Esophagus (tissue), 2 donors: Measurements from ENCODE around the gene AIG1. TPM values are rescaled to one million over a fixed set of nuclear protein-coding genes. Genes with fewer than 3 reads are reported as not detected.

Experiments used
- H3K27ac ChIP-seq, 2 donors: one replicate each; pipeline ENCODE4 v1.5.1; 2013; ENCODE audit warnings: low read depth in 2 of 2, mild to moderate bottlenecking in 2 of 2, inconsistent platforms in 1 of 2, low read length in 1 of 2, moderate library complexity in 1 of 2
- H3K27me3 ChIP-seq, 2 donors: one replicate each; pipeline ENCODE4 v1.6.1; 2013; ENCODE audit warnings: low read length in 2 of 2, control low read depth in 1 of 2, mild to moderate bottlenecking in 1 of 2; ENCODE audit not compliant: insufficient read depth in 2 of 2, control insufficient read depth in 1 of 2
- H3K36me3 ChIP-seq, 2 donors: one replicate each; pipeline ENCODE4 v1.6.1; 2013; ENCODE audit warnings: low read length in 1 of 2; ENCODE audit not compliant: control insufficient read depth in 2 of 2, insufficient read depth in 2 of 2
- H3K4me1 ChIP-seq, 2 donors: one replicate each; pipeline ENCODE4 v1.6.1; 2013; ENCODE audit warnings: low read length in 1 of 2; ENCODE audit not compliant: control insufficient read depth in 2 of 2, insufficient read depth in 2 of 2
- H3K4me3 ChIP-seq, 2 donors: one replicate each; pipeline ENCODE4 v1.5.1; 2013; ENCODE audit warnings: low read length in 2 of 2, mild to moderate bottlenecking in 2 of 2, low read depth in 1 of 2, moderate library complexity in 1 of 2
- H3K9me3 ChIP-seq, 2 donors: one replicate each; pipeline ENCODE4 v1.6.1; 2013; ENCODE audit warnings: mild to moderate bottlenecking in 2 of 2, low read depth in 1 of 2, low read length in 1 of 2, moderate library complexity in 1 of 2; ENCODE audit not compliant: control insufficient read depth in 2 of 2, insufficient read depth in 1 of 2
- WGBS, 2 donors: extraction: QIAGEN DNeasy Blood & Tissue Kit; methylation state at CpG; one replicate each; pipeline ENCODE4 v1.1.7; 2013; 5-methylcytosine and 5-hydroxymethylcytosine counted together
- polyA plus RNA-seq, 2 donors: library from polyadenylated mRNA; stranded (reverse); fragments of 200-250 nt; gene quantifications; one replicate each; pipeline ENCODE4 v1.2.3, GENCODE V29; 2013
- donor health status: healthy with polysubstance abuse.
- donor health status: Bipolar disorder and iron deficiency.

AIG1 gene
- polyA plus RNA-seq, 2 donors, result 28.5 to 44.6 TPM

- Histone ChIP-seq H3K27ac (no peak overlapping the region), H3K27me3 (no peaks in the 10 kb centered on the region), H3K4me3 (no peak overlapping the region), H3K4me1 (no peaks in the 10 kb centered on the region), H3K36me3 (no peaks in the 10 kb centered on the region), H3K9me3 (no peaks in the 10 kb centered on the region)
- WGBS, 2 donors, result 93 to 94% methylated on average over 5 of the region's 5 CpGs
Measured at GRCh38 chr6:143112837-143113236, 52.1 kb downstream of the AIG1 start.

GRCh38 chr6:143115728-143116127, 55.0 kb downstream of the AIG1 start:
- H3K27ac ChIP-seq, result no peak overlapping the region
- H3K9me3 ChIP-seq, result no peaks in the 10 kb centered on the region
- H3K4me1 ChIP-seq, result no peaks in the 10 kb centered on the region
- H3K36me3 ChIP-seq, result no peaks in the 10 kb centered on the region
- H3K27me3 ChIP-seq, result no peaks in the 10 kb centered on the region
- WGBS, 2 donors, result 80 to 89% methylated on average over 3 of the region's 3 CpGs
- no peak overlapping the region for H3K4me3 ChIP-seq

- Histone ChIP-seq H3K36me3 (no peaks in the 10 kb centered on the region), H3K27me3 (no peaks in the 10 kb centered on the region), H3K27ac (no peak overlapping the region), H3K9me3 (no peaks in the 10 kb centered on the region), H3K4me1 (no peaks in the 10 kb centered on the region), H3K4me3 (no peak overlapping the region)
- WGBS, 2 donors, result 81 to 97% methylated on average over 1 of the region's 1 CpG
Measured at GRCh38 chr6:143117108-143117507, 56.4 kb downstream of the AIG1 start.

GRCh38 chr6:143119260-143119659, 58.6 kb downstream of the AIG1 start:
- Histone ChIP-seq H3K27me3 (no peaks in the 10 kb centered on the region), H3K27ac (no peak overlapping the region), H3K4me1 (no peaks in the 10 kb centered on the region), H3K9me3 (no peaks in the 10 kb centered on the region), H3K36me3 (no peaks in the 10 kb centered on the region), H3K4me3 (no peak overlapping the region)
- WGBS, 2 donors, result 96% methylated on average over 2 of the region's 2 CpGs

- H3K9me3 ChIP-seq, result no peaks in the 10 kb centered on the region
- H3K27ac ChIP-seq, result no peak overlapping the region
- H3K4me3 ChIP-seq, result no peak overlapping the region
- no peaks in the 10 kb centered on the region for H3K27me3 ChIP-seq
- WGBS, 2 donors, result 98 to 100% methylated on average over 1 of the region's 1 CpG
- no peaks in the 10 kb centered on the region for H3K36me3 ChIP-seq
- H3K4me1 ChIP-seq, result no peaks in the 10 kb centered on the region
Measured at GRCh38 chr6:143123081-143123480, 62.4 kb downstream of the AIG1 start.

GRCh38 chr6:143123941-143124340, 63.3 kb downstream of the AIG1 start:
- Histone ChIP-seq H3K9me3 (no peaks in the 10 kb centered on the region), H3K27me3 (no peaks in the 10 kb centered on the region), H3K27ac (no peak overlapping the region), H3K36me3 (no peaks in the 10 kb centered on the region), H3K4me1 (no peaks in the 10 kb centered on the region), H3K4me3 (no peak overlapping the region)
- WGBS, 2 donors, result 99 to 100% methylated on average over 2 of the region's 2 CpGs

- H3K9me3 ChIP-seq, result no peaks in the 10 kb centered on the region
- 78 to 81% methylated on average over 3 of the region's 3 CpGs for WGBS, 2 donors
- no peak overlapping the region for H3K27ac ChIP-seq
- no peaks in the 10 kb centered on the region for H3K36me3 ChIP-seq
- no peaks in the 10 kb centered on the region for H3K27me3 ChIP-seq
- H3K4me3 ChIP-seq, result no peak overlapping the region
- no peaks in the 10 kb centered on the region for H3K4me1 ChIP-seq
Measured at GRCh38 chr6:143125455-143125854, 64.8 kb downstream of the AIG1 start.

- no peaks in the 10 kb centered on the region for H3K4me1 ChIP-seq
- H3K36me3 ChIP-seq, result no peaks in the 10 kb centered on the region
- 88 to 92% methylated on average over 12 of the region's 12 CpGs for WGBS, 2 donors
Measured at GRCh38 chr6:143125864-143126573, 65.3 kb downstream of the AIG1 start.

GRCh38 chr6:143126574-143126941, 65.9 kb downstream of the AIG1 start:
- Histone ChIP-seq H3K4me1 (no peaks in the 10 kb centered on the region), H3K4me3 (no peak overlapping the region), H3K9me3 (peaks cover 1 to 2% of the 10 kb centered on the region in 2 donors), H3K27ac (no peak overlapping the region), H3K27me3 (no peaks in the 10 kb centered on the region), H3K36me3 (no peaks in the 10 kb centered on the region)
- 90 to 91% methylated on average over 1 of the region's 1 CpG for WGBS, 2 donors

More at GRCh38 chr6:143125864-143126573, 65.3 kb downstream of the AIG1 start:
- Histone ChIP-seq H3K4me3 (no peak overlapping the region), H3K27me3 (no peaks in the 10 kb centered on the region), H3K27ac (no peak overlapping the region), H3K9me3 (no peaks in the 10 kb centered on the region)

- WGBS, 2 donors, result 84 to 91% methylated on average over 3 of the region's 3 CpGs
- H3K4me1 ChIP-seq, result no peaks in the 10 kb centered on the region
- H3K27ac ChIP-seq, result no peak overlapping the region
- H3K4me3 ChIP-seq, result no peak overlapping the region
- no peaks in the 10 kb centered on the region for H3K27me3 ChIP-seq
- H3K36me3 ChIP-seq, result no peaks in the 10 kb centered on the region
- peaks cover 2% of the 10 kb centered on the region in 2 donors for H3K9me3 ChIP-seq
Measured at GRCh38 chr6:143127941-143128680, 67.4 kb downstream of the AIG1 start.
